Measurements from ENCODE around the gene SLC35A2.

SLC35A2 gene

DNA sequence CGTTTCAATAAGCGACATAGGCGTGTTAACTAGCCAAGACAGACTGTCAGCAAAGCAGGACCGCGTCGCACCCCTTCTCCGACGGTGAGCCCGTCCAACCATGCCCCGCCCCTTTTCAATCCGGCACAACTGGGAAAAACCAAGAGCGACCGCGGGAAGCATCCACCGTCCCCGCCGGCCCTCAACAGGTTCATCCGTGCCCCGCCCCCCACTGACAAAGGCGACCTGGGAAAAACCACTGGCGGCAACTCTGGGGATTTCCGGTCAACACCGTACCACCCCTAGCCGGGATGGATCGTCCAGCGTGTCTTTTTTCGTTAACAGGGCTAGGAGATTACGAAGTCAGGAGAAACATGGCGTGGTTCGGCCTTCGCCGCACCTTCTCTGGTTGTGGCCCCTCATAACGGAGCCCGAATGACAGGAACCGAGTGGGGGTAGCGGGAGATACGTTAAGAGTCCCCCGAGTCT, 14.3 kb downstream of the SLC35A2 start:
- Histone ChIP-seq H3K4ac (ENCODE audit: low read depth, low read length) (no peak overlapping the region), H3K4me3 (ENCODE audit: low read length) (peak overlapping the region; percentile 84)
- peak; percentile 91 for DNase-seq

DNA sequence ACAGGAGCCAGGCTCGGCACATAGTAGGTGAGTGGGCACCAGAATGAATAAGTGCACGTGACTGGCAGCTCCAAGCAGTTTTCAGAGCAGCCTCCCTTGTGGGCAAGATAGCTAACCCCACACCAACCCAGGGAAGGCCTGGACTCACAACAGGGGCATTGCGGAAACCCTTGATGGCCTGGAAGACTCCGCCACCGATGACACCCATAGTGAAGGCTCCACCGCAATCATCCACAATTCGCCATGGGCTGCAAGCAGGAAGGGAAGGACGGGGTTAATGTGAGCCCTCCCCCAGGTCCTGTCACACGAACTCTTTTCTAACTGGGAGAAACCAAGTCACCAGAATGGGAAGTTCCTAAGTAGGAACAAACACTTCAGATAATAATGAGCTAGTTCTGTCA, 14.8 kb downstream of the SLC35A2 start:
- peak overlapping the region; percentile 80 for H3K56ac ChIP-seq (ENCODE audit: low read length)
- no peak overlapping the region for H2BK15ac ChIP-seq (replicated peaks; ENCODE audit: low read depth)
- H2AK5ac ChIP-seq (ENCODE audit: low read length) = no peak overlapping the region
- no peak overlapping the region for H3K18ac ChIP-seq (ENCODE audit: low read length)
- no peaks in the 10 kb centered on the region for H3K4me1 ChIP-seq (ENCODE audit: control insufficient read depth, low read depth, low read length)
- H3K79me2 ChIP-seq (ENCODE audit: control insufficient read depth, insufficient read depth, low read length) = peaks cover 10% of the 10 kb centered on the region
- WGBS (ENCODE audit: extremely low coverage, insufficient coverage, low lambda C conversion rate) = no CpG with 5 or more reads among the region's 9 CpGs
- H3K27me3 ChIP-seq (ENCODE audit: insufficient read depth, low read length, poor library complexity) = no peaks in the 10 kb centered on the region
- peaks cover 2% of the 10 kb centered on the region for H3K36me3 ChIP-seq (ENCODE audit: control insufficient read depth, insufficient read depth, low read length)
- H3K9ac ChIP-seq (ENCODE audit: low read length) = peak overlapping the region; percentile 77
- no peak overlapping the region for H3K4ac ChIP-seq (ENCODE audit: low read depth, low read length)
- H3K79me1 ChIP-seq (ENCODE audit: low read length) = no peaks in the 10 kb centered on the region
- no peak overlapping the region for H3K23ac ChIP-seq (ENCODE audit: low read length)
- no peak overlapping the region for H4K5ac ChIP-seq (ENCODE audit: low read length)
- H2BK120ac ChIP-seq (ENCODE audit: low read depth, low read length) = no peak overlapping the region
- DNase-seq = peak; percentile 54
- H4K8ac ChIP-seq (ENCODE audit: low read depth, low read length) = no peak overlapping the region
- H3K4me2 ChIP-seq (ENCODE audit: low read length) = peak overlapping the region; percentile 62
- no peak overlapping the region for H2BK5ac ChIP-seq (ENCODE audit: low read length)
- peak overlapping the region; percentile 60 for H3K4me3 ChIP-seq (ENCODE audit: low read length)
- no peak overlapping the region for H3K27ac ChIP-seq (ENCODE audit: low read depth, low read length)

More for the DNA sequence above, 14.3 kb downstream of the SLC35A2 start:
- H4K8ac ChIP-seq (ENCODE audit: low read depth, low read length) = no peak overlapping the region
- no peak overlapping the region for H2BK15ac ChIP-seq (replicated peaks; ENCODE audit: low read depth)
- H3K9ac ChIP-seq (ENCODE audit: low read length) = peak overlapping the region; percentile 91
- peak overlapping the region; percentile 64 for H3K18ac ChIP-seq (ENCODE audit: low read length)
- no peak overlapping the region for H4K5ac ChIP-seq (ENCODE audit: low read length)
- no peaks in the 10 kb centered on the region for H3K27me3 ChIP-seq (ENCODE audit: insufficient read depth, low read length, poor library complexity)
- H3K4me2 ChIP-seq (ENCODE audit: low read length) = peak overlapping the region; percentile 62
- WGBS (ENCODE audit: extremely low coverage, insufficient coverage, low lambda C conversion rate) = no CpG with 5 or more reads among the region's 38 CpGs
- H2AK5ac ChIP-seq (ENCODE audit: low read length) = no peak overlapping the region
- no peaks in the 10 kb centered on the region for H3K4me1 ChIP-seq (ENCODE audit: control insufficient read depth, low read depth, low read length)
- H3K27ac ChIP-seq (ENCODE audit: low read depth, low read length) = peak overlapping the region; percentile 79
- H2BK5ac ChIP-seq (ENCODE audit: low read length) = peak overlapping the region; percentile 35
- peak overlapping the region; percentile 94 for H3K56ac ChIP-seq (ENCODE audit: low read length)
- peaks cover 2% of the 10 kb centered on the region for H3K36me3 ChIP-seq (ENCODE audit: control insufficient read depth, insufficient read depth, low read length)
- peaks cover 10% of the 10 kb centered on the region for H3K79me2 ChIP-seq (ENCODE audit: control insufficient read depth, insufficient read depth, low read length)
- H3K23ac ChIP-seq (ENCODE audit: low read length) = no peak overlapping the region
- no peaks in the 10 kb centered on the region for H3K79me1 ChIP-seq (ENCODE audit: low read length)
- H2BK120ac ChIP-seq (ENCODE audit: low read depth, low read length) = no peak overlapping the region

DNA sequence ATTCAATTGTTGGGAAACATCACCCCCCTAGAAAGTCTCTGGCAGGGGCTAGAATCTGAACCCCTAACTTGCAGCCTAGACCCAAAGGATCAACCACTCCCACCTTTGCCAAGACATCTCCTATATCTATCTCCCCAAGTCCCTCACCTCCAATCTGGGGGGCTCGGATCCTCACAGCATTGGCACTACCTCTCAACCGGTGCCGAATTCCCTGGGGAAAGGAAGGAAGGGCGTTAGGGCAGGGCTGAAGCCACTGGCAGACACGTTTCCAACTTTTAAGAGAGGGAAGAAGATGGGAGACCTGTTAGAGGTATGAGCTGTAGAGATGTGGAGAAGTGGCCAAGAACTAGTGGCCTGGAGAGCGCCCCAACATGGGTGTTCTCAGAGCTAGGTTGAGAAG, 16.6 kb downstream of the SLC35A2 start:
- DNase-seq = no peak
- no peaks in the 10 kb centered on the region for H3K36me3 ChIP-seq (ENCODE audit: control insufficient read depth, insufficient read depth, low read length)
- H3K4me2 ChIP-seq (ENCODE audit: low read length) = no peak overlapping the region
- no peak overlapping the region for H4K8ac ChIP-seq (ENCODE audit: low read depth, low read length)
- H2BK5ac ChIP-seq (ENCODE audit: low read length) = no peak overlapping the region
- H2BK120ac ChIP-seq (ENCODE audit: low read depth, low read length) = no peak overlapping the region
- no peak overlapping the region for H2AK5ac ChIP-seq (ENCODE audit: low read length)
- no peak overlapping the region for H3K27ac ChIP-seq (ENCODE audit: low read depth, low read length)
- H3K79me2 ChIP-seq (ENCODE audit: control insufficient read depth, insufficient read depth, low read length) = peaks cover 10% of the 10 kb centered on the region
- no peak overlapping the region for H2BK15ac ChIP-seq (replicated peaks; ENCODE audit: low read depth)
- H3K27me3 ChIP-seq (ENCODE audit: insufficient read depth, low read length, poor library complexity) = no peaks in the 10 kb centered on the region
- H4K5ac ChIP-seq (ENCODE audit: low read length) = no peak overlapping the region
- no peak overlapping the region for H3K23ac ChIP-seq (ENCODE audit: low read length)
- H3K18ac ChIP-seq (ENCODE audit: low read length) = no peak overlapping the region
- H3K9ac ChIP-seq (ENCODE audit: low read length) = no peak overlapping the region
- H3K4ac ChIP-seq (ENCODE audit: low read depth, low read length) = no peak overlapping the region
- H3K4me1 ChIP-seq (ENCODE audit: control insufficient read depth, low read depth, low read length) = no peaks in the 10 kb centered on the region
- H3K4me3 ChIP-seq (ENCODE audit: low read length) = no peak overlapping the region
- WGBS (ENCODE audit: extremely low coverage, insufficient coverage, low lambda C conversion rate) = no CpG with 5 or more reads among the region's 6 CpGs
- H3K56ac ChIP-seq (ENCODE audit: low read length) = no peak overlapping the region
- H3K79me1 ChIP-seq (ENCODE audit: low read length) = no peaks in the 10 kb centered on the region

DNA sequence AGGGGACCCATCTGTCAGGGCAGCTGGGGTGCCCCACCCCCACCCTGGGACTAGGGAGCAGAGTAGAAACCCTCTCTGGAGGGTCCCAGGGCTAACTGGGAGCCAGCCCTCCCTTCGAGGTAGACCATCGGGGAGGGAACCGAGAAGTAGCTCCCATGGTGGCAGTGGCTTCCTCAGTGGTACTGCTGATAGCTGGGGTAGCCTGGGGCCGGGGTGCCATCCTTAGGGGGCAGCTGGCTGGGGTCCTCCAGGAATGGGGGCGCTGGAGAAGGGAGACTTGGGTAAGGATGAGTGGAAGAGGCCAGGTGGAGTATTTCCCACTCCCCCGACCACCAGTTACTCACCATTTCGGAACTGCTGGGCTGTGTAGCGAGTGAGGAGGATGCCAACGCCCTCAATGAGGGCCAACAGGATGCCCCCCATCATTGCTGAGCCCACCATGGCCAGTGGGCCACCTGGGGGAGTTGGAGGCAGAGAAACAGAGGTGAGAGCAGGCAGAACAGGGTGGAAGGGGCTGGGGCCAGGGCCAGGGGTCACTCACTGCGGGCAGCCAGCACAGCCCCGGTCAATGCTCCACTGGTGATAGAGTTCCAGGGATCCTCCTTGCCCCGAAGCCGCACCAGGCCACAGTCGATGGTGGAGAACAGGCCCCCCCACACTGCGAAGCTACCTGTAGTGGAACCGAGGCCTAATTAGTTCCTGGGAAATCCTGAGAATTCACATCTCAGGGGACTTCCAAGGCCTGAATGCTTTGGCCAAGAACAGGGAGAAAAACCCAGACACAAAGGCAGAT, 17.7 kb downstream of the SLC35A2 start:
- no peak overlapping the region for H3K9ac ChIP-seq (ENCODE audit: low read length)

DNA sequence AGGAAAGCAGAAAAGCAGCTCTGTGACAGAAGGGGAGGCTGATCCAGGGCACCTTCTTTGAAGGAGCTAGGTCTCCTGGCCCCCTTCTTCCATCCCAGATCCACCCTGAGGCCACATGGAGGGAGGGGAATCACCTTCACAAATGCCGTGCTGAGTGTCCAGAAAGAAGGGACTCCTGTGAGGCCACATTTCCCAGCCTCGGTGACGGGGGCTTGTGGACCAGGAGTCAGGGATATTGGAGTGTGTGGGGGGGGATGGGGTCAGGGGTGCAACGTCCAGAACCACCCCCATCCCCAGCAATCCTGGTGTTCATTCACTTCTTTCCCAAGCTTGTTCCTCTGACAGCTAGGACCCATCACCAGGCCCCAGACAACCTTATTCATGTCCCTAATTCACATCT, 18.6 kb downstream of the SLC35A2 start:
- Histone ChIP-seq H3K23ac (ENCODE audit: low read length) (no peak overlapping the region), H2AK5ac (ENCODE audit: low read length) (no peak overlapping the region), H3K79me1 (ENCODE audit: low read length) (no peaks in the 10 kb centered on the region), H2BK15ac (replicated peaks; ENCODE audit: low read depth) (no peak overlapping the region), H3K4ac (ENCODE audit: low read depth, low read length) (no peak overlapping the region), H4K8ac (ENCODE audit: low read depth, low read length) (no peak overlapping the region), H3K9ac (ENCODE audit: low read length) (no peak overlapping the region), H2BK5ac (ENCODE audit: low read length) (no peak overlapping the region), H3K27me3 (ENCODE audit: insufficient read depth, low read length, poor library complexity) (no peaks in the 10 kb centered on the region), H3K56ac (ENCODE audit: low read length) (no peak overlapping the region), H3K36me3 (ENCODE audit: control insufficient read depth, insufficient read depth, low read length) (no peaks in the 10 kb centered on the region), H3K4me3 (ENCODE audit: low read length) (no peak overlapping the region), H3K4me2 (ENCODE audit: low read length) (no peak overlapping the region), H3K27ac (ENCODE audit: low read depth, low read length) (no peak overlapping the region), H2BK120ac (ENCODE audit: low read depth, low read length) (no peak overlapping the region), H3K18ac (ENCODE audit: low read length) (no peak overlapping the region), H4K5ac (ENCODE audit: low read length) (no peak overlapping the region), H3K4me1 (ENCODE audit: control insufficient read depth, low read depth, low read length) (no peaks in the 10 kb centered on the region), H3K79me2 (ENCODE audit: control insufficient read depth, insufficient read depth, low read length) (peaks cover 4% of the 10 kb centered on the region)
- WGBS (ENCODE audit: extremely low coverage, insufficient coverage, low lambda C conversion rate) = no CpG with 5 or more reads among the region's 4 CpGs
- DNase-seq = no peak

More for the DNA sequence above, 17.7 kb downstream of the SLC35A2 start:
- no peaks in the 10 kb centered on the region for H3K79me1 ChIP-seq (ENCODE audit: low read length)
- no peak overlapping the region for H3K4me3 ChIP-seq (ENCODE audit: low read length)
- H4K8ac ChIP-seq (ENCODE audit: low read depth, low read length) = no peak overlapping the region
- H3K79me2 ChIP-seq (ENCODE audit: control insufficient read depth, insufficient read depth, low read length) = peaks cover 6% of the 10 kb centered on the region
- no peak overlapping the region for H3K56ac ChIP-seq (ENCODE audit: low read length)
- H2BK5ac ChIP-seq (ENCODE audit: low read length) = no peak overlapping the region
- H3K36me3 ChIP-seq (ENCODE audit: control insufficient read depth, insufficient read depth, low read length) = no peaks in the 10 kb centered on the region
- H2BK15ac ChIP-seq (replicated peaks; ENCODE audit: low read depth) = no peak overlapping the region
- no peak overlapping the region for H2BK120ac ChIP-seq (ENCODE audit: low read depth, low read length)
- no CpG with 5 or more reads among the region's 16 CpGs for WGBS (ENCODE audit: extremely low coverage, insufficient coverage, low lambda C conversion rate)
- H3K4me1 ChIP-seq (ENCODE audit: control insufficient read depth, low read depth, low read length) = no peaks in the 10 kb centered on the region
- no peak overlapping the region for H4K5ac ChIP-seq (ENCODE audit: low read length)
- H2AK5ac ChIP-seq (ENCODE audit: low read length) = no peak overlapping the region
- H3K4ac ChIP-seq (ENCODE audit: low read depth, low read length) = no peak overlapping the region
- no peak for DNase-seq
- no peaks in the 10 kb centered on the region for H3K27me3 ChIP-seq (ENCODE audit: insufficient read depth, low read length, poor library complexity)
- H3K27ac ChIP-seq (ENCODE audit: low read depth, low read length) = no peak overlapping the region
- no peak overlapping the region for H3K23ac ChIP-seq (ENCODE audit: low read length)
- H3K4me2 ChIP-seq (ENCODE audit: low read length) = no peak overlapping the region
- no peak overlapping the region for H3K18ac ChIP-seq (ENCODE audit: low read length)
